Gastroesophageal sphincter (tissue), 4 donors: ENCODE measurements around the gene CALHM6. TPM values are rescaled to one million over a fixed set of nuclear protein-coding genes. Genes with fewer than 3 reads are reported as not detected.

Experiments
- ATAC-seq: fragments of 150-250 bp; one replicate; pipeline ENCODE4 v1.9.1; 2016; ENCODE audit warnings: mild to moderate bottlenecking, moderate library complexity
- H3K27ac ChIP-seq, 4 donors: fragments of 200-600 bp; sonication (generic) in 3 of 4; 1 replicate in 3 of 4; 2 replicates in 1 of 4; pipeline ENCODE4 v1.5.1; 2016 to 2019
- H3K27me3 ChIP-seq: fragments of 200-600 bp; sonication (generic); one replicate; pipeline ENCODE4 v1.5.1; 2019
- H3K36me3 ChIP-seq, 2 donors: fragments of 200-600 bp; sonication (generic); one replicate each; pipeline ENCODE4 v1.5.1; 2019; ENCODE audit warnings: control low read depth in 1 of 2
- H3K4me1 ChIP-seq, 3 donors: fragments of 200-600 bp; sonication (generic); 1 replicate in 2 of 3; 2 replicates in 1 of 3; pipeline ENCODE4 v1.5.1; 2016 to 2019; ENCODE audit warnings: control low read depth in 2 of 3
- H3K4me3 ChIP-seq, 2 donors: fragments of 200-600 bp; sonication (generic); one replicate each; pipeline ENCODE4 v1.5.1; 2019; ENCODE audit warnings: mild to moderate bottlenecking in 1 of 2, moderate library complexity in 1 of 2
- H3K9me3 ChIP-seq, 3 donors: fragments of 200-600 bp; sonication (generic); one replicate each; pipeline ENCODE4 v1.5.1; 2017 to 2019; ENCODE audit warnings: control low read depth in 2 of 3
- CTCF ChIP-seq, 4 experiments: fragments of 200-600 bp in 2 of 4; fragments of 450-650 bp in 2 of 4; sonication (generic) in 1 of 4; IDR thresholded peaks; one replicate each; pipeline ENCODE4 v1.5.1; 2017 to 2019; ENCODE audit warnings: antibody characterized with exemption in 4 of 4, mild to moderate bottlenecking in 2 of 4, moderate library complexity in 2 of 4
- EP300 ChIP-seq: sonication (generic); formaldehyde crosslinking; IDR thresholded peaks from one replicate; pipeline ENCODE4 v1.6.1; 2017; ENCODE audit warnings: antibody characterized with exemption, mild to moderate bottlenecking
- POLR2A ChIP-seq, 2 donors: fragments of 450-650 bp; IDR thresholded peaks; one replicate each; pipeline ENCODE4 v1.6.1; 2017; ENCODE audit warnings: antibody characterized with exemption in 2 of 2, mild to moderate bottlenecking in 2 of 2, moderate library complexity in 1 of 2
- POLR2AphosphoS5 ChIP-seq: sonication (generic); formaldehyde crosslinking; IDR thresholded peaks from one replicate; pipeline ENCODE4 v1.6.1; 2017; ENCODE audit warnings: antibody characterized with exemption
- WGBS, 2 donors: methylation state at CpG; one replicate each; pipeline ENCODE4 v1.1.5; 2018; ENCODE audit warnings: low coverage in 1 of 2; 5-methylcytosine and 5-hydroxymethylcytosine counted together
- total RNA-seq, 4 donors: library from RNA; depleted of rRNA; stranded (reverse); fragments of >200 nt; gene quantifications; one replicate each; pipeline ENCODE4 v1.1.0, GENCODE V29; 2016

CALHM6 gene
- total RNA-seq, 4 donors from 2014 or later: 0.50 to 6.9 (median 4.2) TPM; not detected in 1

- no peaks in the 10 kb centered on the region for H3K9me3 ChIP-seq
- no peaks in the 10 kb centered on the region for H3K27me3 ChIP-seq
- peaks cover 0 to 50% of the 10 kb centered on the region in 2 donors for H3K36me3 ChIP-seq
- no peak overlapping the region for H3K27ac ChIP-seq
- no peak overlapping the region for H3K4me3 ChIP-seq
- 90 to 96% methylated on average over 4 to 5 of the region's 7 CpGs for whole genome bisulfite sequencing, 2 donors
- ATAC-seq: no peak
- no peaks in the 10 kb centered on the region for H3K4me1 ChIP-seq
- no peak for TF ChIP-seq POLR2AphosphoS5
- TF ChIP-seq EP300: no peak
- no peak for TF ChIP-seq CTCF (IDR thresholded peaks at IDR 0.05)
- no peak for TF ChIP-seq POLR2A (IDR thresholded peaks at IDR 0.05)
Measured at GRCh38 chr6:116436586-116436985, 24.6 kb upstream of the CALHM6 start.

GRCh38 chr6:116437656-116438055, 23.5 kb upstream of the CALHM6 start:
- Histone ChIP-seq H3K9me3 (no peaks in the 10 kb centered on the region), H3K4me3 (no peak overlapping the region), H3K4me1 (no peaks in the 10 kb centered on the region), H3K36me3 (peaks cover 0 to 40% of the 10 kb centered on the region in 2 donors), H3K27ac (no peak overlapping the region), H3K27me3 (no peaks in the 10 kb centered on the region)
- ATAC-seq: no peak
- TF ChIP-seq POLR2AphosphoS5 (no peak), CTCF (IDR thresholded peaks at IDR 0.05) (no peak), POLR2A (IDR thresholded peaks at IDR 0.05) (no peak), EP300 (no peak)

GRCh38 chr6:116438590-116439448, 22.4 kb upstream of the CALHM6 start:
- Histone ChIP-seq H3K4me3 (no peak overlapping the region), H3K36me3 (peaks cover 0 to 31% of the 10 kb centered on the region in 2 donors), H3K27me3 (no peaks in the 10 kb centered on the region), H3K4me1 (no peaks in the 10 kb centered on the region), H3K27ac (no peak overlapping the region), H3K9me3 (no peaks in the 10 kb centered on the region)
- no peak for TF ChIP-seq EP300
- no peak for TF ChIP-seq CTCF (IDR thresholded peaks at IDR 0.05)
- no peak for TF ChIP-seq POLR2AphosphoS5
- TF ChIP-seq POLR2A (IDR thresholded peaks at IDR 0.05): no peak
- ATAC-seq: no peak
- WGBS, 2 donors: 55 to 61% methylated on average over 6 of the region's 6 CpGs

GRCh38 chr6:116439522-116440051, 21.6 kb upstream of the CALHM6 start:
- WGBS, 2 donors: 33 to 71% methylated on average over 1 of the region's 1 CpG

More at GRCh38 chr6:116439522-116440051, 21.6 kb upstream of the CALHM6 start:
- no peak for ATAC-seq
- no peaks in the 10 kb centered on the region for H3K4me1 ChIP-seq
- no peaks in the 10 kb centered on the region for H3K9me3 ChIP-seq
- no peak overlapping the region for H3K27ac ChIP-seq
- no peaks in the 10 kb centered on the region for H3K27me3 ChIP-seq
- TF ChIP-seq CTCF (IDR thresholded peaks at IDR 0.05): no peak
- H3K36me3 ChIP-seq: peaks cover 0 to 24% of the 10 kb centered on the region in 2 donors
- no peak overlapping the region for H3K4me3 ChIP-seq
